GM23338 (cell line): ENCODE data around the gene ANO10. TPM values are rescaled to one million over a fixed set of nuclear protein-coding genes. Genes with fewer than 3 reads are reported as not detected.
A peak's percentile ranks its signal among the peaks of the same experiment; 100 is the strongest.

Experiments
- ATAC-seq: fragments of 200-7000 bp; cut with Tn5 transposase; 3 replicates; pipeline ENCODE4 v1.9.1; 2020
- DNase-seq: peaks from one replicate; pipeline ENCODE4 v3.0.0-alpha.2; 2015; ENCODE audit warnings: low spot score
- H2AFZ ChIP-seq: fragments of 200-600 bp; sonication (generic); 2 replicates; pipeline ENCODE4 v1.8.0; 2016; ENCODE audit warnings: antibody characterized with exemption, mild to moderate bottlenecking, moderate library complexity
- H3F3A ChIP-seq: fragments of 200-600 bp; sonication (generic); replicated peaks from 2 replicates; pipeline ENCODE4 v1.8.0; 2017; ENCODE audit warnings: antibody characterized with exemption, mixed run types, low read depth
- H3K27ac ChIP-seq: fragments of 200-600 bp; sonication (generic); 2 replicates; pipeline ENCODE4 v1.6.1; 2016; ENCODE audit warnings: low read depth
- H3K27me3 ChIP-seq: fragments of 200-600 bp; sonication (generic); 2 replicates; pipeline ENCODE4 v1.8.0; 2016; ENCODE audit warnings: mild to moderate bottlenecking, mixed run types, moderate library complexity; ENCODE audit not compliant: insufficient read depth
- H3K36me3 ChIP-seq: fragments of 200-600 bp; sonication (generic); 2 replicates; pipeline ENCODE4 v1.8.0; 2016; ENCODE audit warnings: mild to moderate bottlenecking; ENCODE audit not compliant: insufficient read depth
- H3K4me1 ChIP-seq: fragments of 200-600 bp; sonication (generic); 2 replicates; pipeline ENCODE4 v1.8.0; 2016; ENCODE audit warnings: mild to moderate bottlenecking, moderate library complexity; ENCODE audit not compliant: insufficient read depth
- H3K4me2 ChIP-seq: fragments of 200-600 bp; sonication (generic); 2 replicates; pipeline ENCODE4 v1.7.1; 2017; ENCODE audit warnings: mixed run types
- H3K4me3 ChIP-seq: fragments of 200-600 bp; sonication (generic); 2 replicates; pipeline ENCODE4 v1.6.1; 2016; ENCODE audit warnings: mixed run types
- H3K79me2 ChIP-seq: fragments of 200-600 bp; sonication (generic); replicated peaks from 2 replicates; pipeline ENCODE4 v1.8.0; 2017; ENCODE audit warnings: mild to moderate bottlenecking; ENCODE audit not compliant: insufficient read depth
- H3K9me2 ChIP-seq: fragments of 200-600 bp; sonication (generic); 2 replicates; pipeline ENCODE4 v1.8.0; 2017; ENCODE audit not compliant: insufficient read depth
- H4K20me1 ChIP-seq: fragments of 200-600 bp; sonication (generic); replicated peaks from 2 replicates; pipeline ENCODE4 v1.8.0; 2017; ENCODE audit warnings: mild to moderate bottlenecking; ENCODE audit not compliant: insufficient read depth
- H3K27ac Mint-ChIP-seq: 2 replicates; pipeline ENCODE4 v1.8.0; 2020; ENCODE audit warnings: inconsistent platforms, mild to moderate bottlenecking, moderate library complexity, mixed read lengths
- H3K27me3 Mint-ChIP-seq: 3 replicates; pipeline ENCODE4 v1.8.0; 2022; ENCODE audit warnings: low read depth, mild to moderate bottlenecking, moderate library complexity, mixed read lengths, inconsistent platforms; ENCODE audit not compliant: insufficient read depth, poor library complexity
- H3K36me3 Mint-ChIP-seq: 3 replicates; pipeline ENCODE4 v1.8.0; 2021; ENCODE audit warnings: low read depth, mild to moderate bottlenecking, inconsistent platforms, moderate library complexity, mixed read lengths
- H3K4me1 Mint-ChIP-seq: 3 replicates; pipeline ENCODE4 v1.8.0; 2020; ENCODE audit warnings: mild to moderate bottlenecking, inconsistent platforms, mixed read lengths
- H3K4me3 Mint-ChIP-seq: 3 replicates; pipeline ENCODE4 v1.8.0; 2021; ENCODE audit warnings: moderate library complexity, mild to moderate bottlenecking, inconsistent platforms, mixed read lengths
- H3K9me3 Mint-ChIP-seq: 3 replicates; pipeline ENCODE4 v1.8.0; 2020; ENCODE audit warnings: moderate library complexity, mild to moderate bottlenecking, inconsistent platforms, mixed read lengths
- CREB1 ChIP-seq: fragments of 250-450 bp; sonication (Bioruptor Pico); IDR thresholded peaks from 2 replicates; pipeline ENCODE4 v1.5.0; 2020; ENCODE audit warnings: low read depth, mild to moderate bottlenecking, moderate library complexity
- CTCF ChIP-seq, 2 experiments: fragments of 200-600 bp in 1 of 2; sonication (generic) in 1 of 2; conservative IDR thresholded peaks; 2 replicates each; pipeline versions ENCODE4 v1.5.1 to v1.6.1; 2016 to 2017; ENCODE audit warnings: antibody characterized with exemption in 2 of 2, low read depth in 2 of 2, mild to moderate bottlenecking in 2 of 2, moderate library complexity in 1 of 2
- EZH2 ChIP-seq: fragments of 200-600 bp; sonication (generic); IDR thresholded peaks from one replicate; pipeline ENCODE4 v1.8.0; 2017; ENCODE audit warnings: antibody characterized with exemption, mild to moderate bottlenecking, low read depth; ENCODE audit not compliant: unreplicated experiment
- EZH2phosphoT487 ChIP-seq: fragments of 200-600 bp; sonication (generic); IDR thresholded peaks from one replicate; pipeline ENCODE4 v1.8.1; 2018; ENCODE audit warnings: antibody characterized with exemption; ENCODE audit not compliant: unreplicated experiment
- JUNB ChIP-seq: IDR thresholded peaks from one replicate; pipeline ENCODE4 v1.6.1; 2016; ENCODE audit warnings: antibody characterized with exemption; ENCODE audit not compliant: unreplicated experiment
- NANOG ChIP-seq: IDR thresholded peaks from 2 replicates; pipeline ENCODE4 v1.6.1; 2016; ENCODE audit warnings: antibody characterized with exemption, borderline replicate concordance
- REST ChIP-seq: IDR thresholded peaks from one replicate; pipeline ENCODE4 v1.6.1; 2018; ENCODE audit warnings: antibody characterized with exemption; ENCODE audit not compliant: unreplicated experiment
- STAT1 ChIP-seq: IDR thresholded peaks from one replicate; pipeline ENCODE4 v1.6.1; 2016; ENCODE audit warnings: antibody characterized with exemption; ENCODE audit not compliant: unreplicated experiment
- ZNF114 ChIP-seq: fragments of 250-450 bp; sonication (Bioruptor Pico); IDR thresholded peaks from 2 replicates; pipeline ENCODE4 v1.5.0; 2020; ENCODE audit warnings: mild to moderate bottlenecking, moderate library complexity
- ZNF462 ChIP-seq: fragments of 250-450 bp; sonication (Bioruptor Pico); IDR thresholded peaks from 2 replicates; pipeline ENCODE4 v1.5.0; 2020; ENCODE audit warnings: mild to moderate bottlenecking, moderate library complexity
- polyA plus RNA-seq: library from polyadenylated mRNA; unstranded; fragments of >200 nt; fragmentation: Nextera tagmentation; extraction: Ambion mirVana; gene quantifications from 2 replicates; pipeline ENCODE4 v1.2.1, GENCODE V29; 2016
- total RNA-seq: library from RNA; depleted of rRNA; stranded (reverse); fragments of >200 nt; shearing (Covaris generic); gene quantifications from 2 replicates; pipeline ENCODE4 v1.2.3, GENCODE V29; 2014

Gene ANO10
- total and polyA plus RNA-seq, 2 experiments from 2014 or later = 29.2 to 48.1 TPM

- no peaks in the 10 kb centered on the region; the same call in 1 of the 2 replicates for H3K4me1 ChIP-seq
- Mint-ChIP-seq H3K9me3 (no peaks in the 10 kb centered on the region), H3K4me1 (peaks cover 10% of the 10 kb centered on the region), H3K27me3 (peaks cover 8% of the 10 kb centered on the region), H3K4me3 (no peak overlapping the region), H3K36me3 (0 out of 3 replicates have a peak, but pooled peaks cover 3% of the 10 kb centered on the region), H3K27ac (peak overlapping the region; percentile 6; the same call in 1 of the 2 replicates)
- H3K9me2 ChIP-seq = no peaks in the 10 kb centered on the region
- H3K36me3 ChIP-seq = no peaks in the 10 kb centered on the region
- no peak overlapping the region for H3K4me2 ChIP-seq
- H3F3A ChIP-seq = no peaks in the 10 kb centered on the region
- ATAC-seq = no peak
- no peaks in the 10 kb centered on the region for H4K20me1 ChIP-seq
- H3K79me2 ChIP-seq = no peaks in the 10 kb centered on the region
- H3K4me3 ChIP-seq = no peak overlapping the region
- H3K27me3 ChIP-seq = no peaks in the 10 kb centered on the region
- no peak overlapping the region for H3K27ac ChIP-seq
- TF ChIP-seq EZH2phosphoT487 (no peak), REST (no peak), CREB1 (CRISPR knock-in tag) (no peak), NANOG (no peak), JUNB (no peak), ZNF462 (CRISPR knock-in tag) (no peak), ZNF114 (CRISPR knock-in tag) (no peak), STAT1 (no peak), CTCF (conservative IDR thresholded peaks at IDR 0.05; ENCODE audit: low read depth in 2 of 2) (no peak), EZH2 (no peak)
- H2AFZ ChIP-seq = peak overlapping the region; percentile 33; the same call in 1 of the 2 replicates
- no peak for DNase-seq
Observed at GRCh38 chr3:43641306-43642114, 19.7 kb upstream of the ANO10 start.
